ENCODE results near the gene ALG11. TPM values are rescaled to one million over a fixed set of nuclear protein-coding genes. Genes with fewer than 3 reads are reported as not detected.

Gene ALG11
- total and polyA plus RNA-seq, 11 donors, result 4.0 to 32.9 (median 19.3) TPM

DNA sequence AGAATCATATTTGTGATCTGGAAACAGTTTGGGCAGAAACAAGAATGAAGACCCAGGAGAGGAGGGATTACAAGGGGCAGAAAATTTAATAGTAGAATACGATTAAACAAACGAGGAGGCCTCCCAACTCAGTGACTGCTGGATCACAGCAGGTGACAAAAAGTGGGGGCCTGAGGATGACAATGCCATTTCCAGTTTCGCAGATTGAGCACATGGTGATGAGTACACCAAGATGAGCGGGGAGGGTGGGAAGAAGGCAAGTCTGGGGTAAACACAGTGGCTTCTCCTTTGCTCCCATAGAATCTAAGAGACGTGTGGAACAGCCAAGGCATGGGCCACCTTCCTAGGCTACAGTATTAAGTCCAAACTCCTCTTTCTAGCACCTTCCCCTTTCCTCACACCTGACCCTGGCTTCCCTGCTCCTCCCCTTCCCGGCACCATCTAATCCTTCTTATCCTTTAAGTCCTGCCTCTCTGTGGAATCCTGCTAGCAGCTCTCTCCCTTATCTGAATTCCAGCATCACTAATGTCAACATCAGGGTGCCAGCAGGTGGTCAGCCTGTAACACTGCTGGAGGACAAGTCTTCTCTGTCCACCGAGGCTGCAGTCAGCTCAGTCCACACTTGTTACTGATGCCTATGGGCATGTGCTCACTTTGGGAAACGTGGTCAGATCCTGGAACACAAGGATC, 14.4 kb upstream of the ALG11 start:
- Histone ChIP-seq H3K9me3 (no peaks in the 10 kb centered on the region), H3K27ac (no peak overlapping the region), H3K4me1 (peaks cover 0 to 43% (median 20%) of the 10 kb centered on the region in 12 donors), H3K27me3 (no peaks in the 10 kb centered on the region), H3K36me3 (no peaks in the 10 kb centered on the region), H3K4me3 (no peak overlapping the region)
- 74 to 81% (median 78%) methylated on average over 8 of the region's 8 CpGs for WGBS, 4 donors
- intact Hi-C loops (cut with DNase I), result loop anchor here in 4 of 10 donors (5.0 to 10.0 kb wide), 4 partner anchors 45 to 183 kb away; no protein-coding TSS in a partner anchor
- TF ChIP-seq, protein P1, sequence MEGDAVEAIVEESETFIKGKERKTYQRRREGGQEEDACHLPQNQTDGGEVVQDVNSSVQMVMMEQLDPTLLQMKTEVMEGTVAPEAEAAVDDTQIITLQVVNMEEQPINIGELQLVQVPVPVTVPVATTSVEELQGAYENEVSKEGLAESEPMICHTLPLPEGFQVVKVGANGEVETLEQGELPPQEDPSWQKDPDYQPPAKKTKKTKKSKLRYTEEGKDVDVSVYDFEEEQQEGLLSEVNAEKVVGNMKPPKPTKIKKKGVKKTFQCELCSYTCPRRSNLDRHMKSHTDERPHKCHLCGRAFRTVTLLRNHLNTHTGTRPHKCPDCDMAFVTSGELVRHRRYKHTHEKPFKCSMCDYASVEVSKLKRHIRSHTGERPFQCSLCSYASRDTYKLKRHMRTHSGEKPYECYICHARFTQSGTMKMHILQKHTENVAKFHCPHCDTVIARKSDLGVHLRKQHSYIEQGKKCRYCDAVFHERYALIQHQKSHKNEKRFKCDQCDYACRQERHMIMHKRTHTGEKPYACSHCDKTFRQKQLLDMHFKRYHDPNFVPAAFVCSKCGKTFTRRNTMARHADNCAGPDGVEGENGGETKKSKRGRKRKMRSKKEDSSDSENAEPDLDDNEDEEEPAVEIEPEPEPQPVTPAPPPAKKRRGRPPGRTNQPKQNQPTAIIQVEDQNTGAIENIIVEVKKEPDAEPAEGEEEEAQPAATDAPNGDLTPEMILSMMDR (IDR thresholded peaks at IDR 0.05), result no peak
- TF ChIP-seq POLR2A (IDR thresholded peaks at IDR 0.05), result no peak
- DNase-seq, result no peak
- ATAC-seq, result no peak

DNA sequence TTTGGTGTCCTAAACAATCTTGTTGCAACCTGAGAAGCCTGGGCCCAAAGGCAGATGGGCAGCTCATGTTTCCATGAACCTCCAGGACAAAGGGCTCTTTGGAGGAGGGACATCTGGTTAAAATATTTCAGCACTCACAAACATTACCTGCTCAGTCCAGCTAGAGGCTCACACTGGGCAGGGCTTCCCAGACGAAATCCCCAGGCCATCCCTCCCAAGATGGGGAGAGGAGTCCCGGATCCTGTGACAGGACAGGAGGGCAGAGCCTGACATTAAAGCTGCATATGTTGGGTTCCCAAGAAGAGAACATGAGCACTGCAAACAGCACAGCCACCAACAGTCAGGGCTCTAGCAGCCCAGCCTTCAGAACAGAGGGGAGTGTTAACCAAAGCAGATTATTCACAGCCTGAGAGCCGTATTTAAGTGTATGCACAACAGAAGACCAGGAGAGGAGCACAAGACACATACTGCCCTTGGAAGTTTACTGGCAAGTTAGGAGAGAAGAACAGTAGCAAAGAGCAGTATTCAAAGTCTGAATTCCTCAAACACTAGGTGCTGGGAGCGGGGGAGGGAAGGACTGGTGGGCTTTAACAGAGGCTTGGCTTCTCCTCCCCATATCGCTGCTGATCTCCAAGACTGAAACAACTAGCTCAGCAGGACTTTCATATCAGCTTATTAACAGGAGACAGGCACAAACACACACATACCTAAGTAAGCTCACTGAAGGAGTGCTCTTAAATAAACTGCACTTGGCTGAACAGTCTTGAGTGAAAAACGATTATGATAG, 13.3 kb upstream of the ALG11 start:
- no peak for ATAC-seq
- intact Hi-C loops (cut with DNase I), result loop anchor here in 4 of 10 donors (5.0 to 10.0 kb wide), 4 partner anchors 47 to 184 kb away; no protein-coding TSS in a partner anchor
- TF ChIP-seq, protein P1 (IDR thresholded peaks at IDR 0.05), result no peak
- no peak for TF ChIP-seq POLR2A (IDR thresholded peaks at IDR 0.05)
- Histone ChIP-seq H3K36me3 (no peaks in the 10 kb centered on the region), H3K4me3 (no peak overlapping the region), H3K9me3 (no peaks in the 10 kb centered on the region), H3K27ac (peak overlapping the region in 3 of 12 donors; percentile 0 to 52 (median 32)), H3K27me3 (no peaks in the 10 kb centered on the region), H3K4me1 (peaks cover 0 to 43% (median 20%) of the 10 kb centered on the region in 12 donors)
- 51 to 63% (median 56%) methylated on average over 6 of the region's 6 CpGs for WGBS, 4 donors
- no peak for DNase-seq

DNA sequence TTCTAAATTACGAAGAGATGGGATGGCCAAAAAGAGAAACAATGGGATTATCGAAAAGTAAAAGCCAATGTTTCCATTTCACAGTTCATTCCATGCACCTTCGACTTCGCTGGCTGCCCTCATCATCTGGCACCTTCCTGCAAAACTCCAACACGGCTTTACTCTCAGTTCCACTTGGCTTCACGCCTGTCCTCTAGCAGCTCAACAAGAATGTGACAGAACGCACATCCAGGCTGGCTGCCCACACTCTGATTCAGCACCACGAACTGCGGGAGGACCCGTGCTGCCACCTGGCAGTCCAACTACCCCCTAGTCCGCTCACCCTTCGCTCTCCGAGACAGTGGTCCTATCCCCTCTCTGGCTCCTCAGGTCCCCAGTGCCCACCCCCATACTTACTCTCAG, 12.7 kb upstream of the ALG11 start:
- Histone ChIP-seq H3K27ac (peak overlapping the region in 4 of 12 donors; percentile 46 to 61 (median 53)), H3K36me3 (no peaks in the 10 kb centered on the region), H3K27me3 (no peaks in the 10 kb centered on the region), H3K9me3 (no peaks in the 10 kb centered on the region), H3K4me3 (peak overlapping the region in 1 of 12 donors; percentile 18), H3K4me1 (peaks cover 0 to 42% (median 20%) of the 10 kb centered on the region in 12 donors)
- 44 to 60% (median 57%) methylated on average over 13 of the region's 13 CpGs for WGBS, 4 donors
- DNase-seq (peak; percentile 73 to 89 (median 78)), ATAC-seq (peak; percentile 72 to 89 (median 86))
- intact Hi-C loops (cut with DNase I), result loop anchor here in 4 of 10 donors (5.0 to 10.0 kb wide), 4 partner anchors 47 to 185 kb away; no protein-coding TSS in a partner anchor
- TF ChIP-seq, protein P1 (IDR thresholded peaks at IDR 0.05), result peak in 2 of 12 donors; percentile 12 to 14
- TF ChIP-seq POLR2A (IDR thresholded peaks at IDR 0.05), result no peak

DNA sequence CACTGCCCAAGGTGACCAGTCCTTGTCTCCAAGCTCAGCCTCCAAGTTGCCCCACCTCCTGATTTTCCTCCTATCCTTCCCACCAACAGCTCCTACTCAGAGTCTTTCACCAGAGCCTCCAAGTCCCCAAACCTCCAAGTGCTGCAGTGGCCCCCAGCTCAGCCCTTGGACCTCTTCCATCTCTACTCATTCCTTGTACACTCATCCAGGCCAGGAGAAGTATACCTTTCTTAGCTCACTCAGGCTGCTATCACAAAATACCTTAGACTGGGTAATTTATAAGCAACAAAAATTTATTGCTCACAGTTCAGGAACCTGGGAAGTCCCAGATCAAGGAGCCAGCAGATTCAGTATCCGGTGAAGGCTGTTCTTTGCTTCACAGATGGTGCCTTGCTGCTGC, 12.3 kb upstream of the ALG11 start:
- DNase-seq, result no peak
- intact Hi-C loops (cut with DNase I), result loop anchor here (2.0 to 10.0 kb wide), 10 partner anchors 48 to 452 kb away; partner anchors contain the start of genes NEK5 (in 7 of the 10) and VPS36 (in 1 of the 10)
- no peak for ATAC-seq
- Histone ChIP-seq H3K4me3 (peak overlapping the region in 1 of 12 donors; percentile 18), H3K36me3 (no peaks in the 10 kb centered on the region), H3K27me3 (no peaks in the 10 kb centered on the region), H3K27ac (peak overlapping the region in 4 of 12 donors; percentile 46 to 61 (median 53)), H3K4me1 (peaks cover 0 to 38% (median 18%) of the 10 kb centered on the region in 12 donors), H3K9me3 (no peaks in the 10 kb centered on the region)
- no peak for TF ChIP-seq POLR2A (IDR thresholded peaks at IDR 0.05)
- TF ChIP-seq, protein P1 (IDR thresholded peaks at IDR 0.05), result no peak
- 89 to 100% (median 92%) methylated on average over 1 of the region's 1 CpG for WGBS, 4 donors

Data from heart left ventricle (tissue), 16 donors.